H1 (cell line): ENCODE results near the gene PCDH9. TPM values are rescaled to one million over a fixed set of nuclear protein-coding genes. Genes with fewer than 3 reads are reported as not detected.

Source experiments
- CTCF ChIA-PET: fragments of 300-600 bp; sonication (Branson Sonifier 250); formaldehyde crosslinking; loops from one replicate; lab custom pipeline; 2021; ENCODE audit not compliant: partially characterized antibody; lab: Charles Lee
- POLR2A ChIA-PET: fragments of 300-600 bp; sonication (Branson Sonifier 250); formaldehyde crosslinking; loops from one replicate; lab custom pipeline; 2021; ENCODE audit warnings: inconsistent platforms; ENCODE audit not compliant: partially characterized antibody; lab: Charles Lee
- DNase-seq, 2 experiments: peaks; one replicate each; pipeline versions ENCODE4 v3.0.0 to v3.0.0-alpha.2; 2010 to 2022; ENCODE audit warnings: low spot score in 2 of 2, low read depth in 1 of 2, mixed read lengths in 1 of 2
- FAIRE-seq: peaks from 2 replicates; lab custom pipeline; 2011; peaks lifted over from hg19 to GRCh38; lab: Jason Lieb, UNC
- H2AFZ ChIP-seq: 2 replicates; pipeline ENCODE4 v1.8.1; 2012; ENCODE audit warnings: low read length, inconsistent platforms
- H2AK5ac ChIP-seq: 2 replicates; pipeline ENCODE4 v1.6.1; 2013; ENCODE audit warnings: low read depth, low read length
- H2BK120ac ChIP-seq: replicated peaks from 2 replicates; pipeline ENCODE3; 2013; ENCODE audit warnings: low read depth, low read length, inconsistent platforms
- H2BK12ac ChIP-seq: 2 replicates; pipeline ENCODE4 v1.6.1; 2013; ENCODE audit warnings: low read depth, low read length
- H2BK15ac ChIP-seq: 2 replicates; pipeline ENCODE4 v1.6.1; 2013; ENCODE audit warnings: low read length
- H2BK20ac ChIP-seq: 2 replicates; pipeline ENCODE4 v1.6.1; 2013; ENCODE audit warnings: low read length
- H2BK5ac ChIP-seq: 2 replicates; pipeline ENCODE4 v1.6.1; 2013; ENCODE audit warnings: low read depth, low read length
- H3K14ac ChIP-seq: 2 replicates; pipeline ENCODE4 v1.6.1; 2013; ENCODE audit warnings: inconsistent platforms; ENCODE audit not compliant: insufficient read length
- H3K18ac ChIP-seq: 2 replicates; pipeline ENCODE4 v1.6.1; 2013; ENCODE audit warnings: low read length; ENCODE audit errors: extremely low read depth
- H3K23ac ChIP-seq: 2 replicates; pipeline ENCODE4 v1.6.1; 2013; ENCODE audit warnings: inconsistent platforms; ENCODE audit not compliant: insufficient read length
- H3K23me2 ChIP-seq: 2 replicates; pipeline ENCODE4 v1.6.1; 2013; ENCODE audit warnings: low read depth, low read length
- H3K27ac ChIP-seq: 2 replicates; pipeline ENCODE4 v1.6.1; 2011; ENCODE audit warnings: low read depth, low read length, inconsistent platforms
- H3K27me3 ChIP-seq, 4 experiments: replicated peaks in 1 of 4; 1 replicate in 1 of 4; 2 replicates in 3 of 4; pipeline versions ENCODE4 v1.6.1 to v1.8.1; 2011 to 2013; ENCODE audit warnings: low read length in 3 of 4, mild to moderate bottlenecking in 3 of 4, inconsistent platforms in 2 of 4, mixed read lengths in 2 of 4, moderate library complexity in 1 of 4; ENCODE audit not compliant: control insufficient read depth in 3 of 4, insufficient read depth in 3 of 4; ENCODE audit errors: extremely low read depth in 1 of 4
- H3K36me3 ChIP-seq, 4 experiments: 2 replicates each; pipeline versions ENCODE4 v1.6.1 to v1.8.1; 2011 to 2013; ENCODE audit warnings: mild to moderate bottlenecking in 4 of 4, low read length in 3 of 4, moderate library complexity in 2 of 4, control low read depth in 1 of 4, inconsistent platforms in 1 of 4; ENCODE audit not compliant: insufficient read depth in 4 of 4, control insufficient read depth in 2 of 4
- H3K4ac ChIP-seq: replicated peaks from 2 replicates; pipeline ENCODE3; 2013; ENCODE audit warnings: low read length, low read depth, mixed read lengths, inconsistent platforms; ENCODE audit not compliant: insufficient read length
- H3K4me1 ChIP-seq, 4 experiments: replicated peaks in 1 of 4; 1 replicate in 1 of 4; 2 replicates in 3 of 4; pipeline versions ENCODE4 v1.6.1 to v1.8.1; 2011 to 2013; ENCODE audit warnings: low read length in 3 of 4, inconsistent platforms in 2 of 4, mixed read lengths in 1 of 4; ENCODE audit not compliant: insufficient read depth in 4 of 4, control insufficient read depth in 3 of 4
- H3K4me2 ChIP-seq, 2 experiments: 2 replicates each; pipeline versions ENCODE4 v1.6.1 to v1.8.1; 2011 to 2013; ENCODE audit warnings: low read depth in 2 of 2, low read length in 2 of 2, control low read depth in 1 of 2, inconsistent platforms in 1 of 2, mild to moderate bottlenecking in 1 of 2; ENCODE audit not compliant: insufficient read depth in 1 of 2
- H3K4me3 ChIP-seq, 4 experiments: fragments of 200-600, 300-600 bp in 1 of 4; sonication (generic), shearing (Covaris generic), sonication (Bioruptor Twin) in 1 of 4; 2 replicates each; pipeline versions ENCODE4 v1.5.1 to v1.8.1; 2011 to 2016; ENCODE audit warnings: low read length in 4 of 4, low read depth in 3 of 4, control low read depth in 2 of 4, inconsistent platforms in 2 of 4, mild to moderate bottlenecking in 2 of 4, mixed read lengths in 1 of 4, moderate library complexity in 1 of 4; ENCODE audit not compliant: insufficient read depth in 2 of 4; ENCODE audit errors: extremely low read depth in 1 of 4
- H3K56ac ChIP-seq: replicated peaks from 2 replicates; pipeline ENCODE3; 2013; ENCODE audit warnings: low read depth, mild to moderate bottlenecking, mixed read lengths, low read length, inconsistent platforms; ENCODE audit not compliant: insufficient read length
- H3K79me1 ChIP-seq: 2 replicates; pipeline ENCODE4 v1.6.1; 2013; ENCODE audit warnings: low read depth, low read length, control low read depth
- H3K79me2 ChIP-seq, 2 experiments: 2 replicates each; pipeline versions ENCODE4 v1.6.1 to v1.8.1; 2012 to 2013; ENCODE audit warnings: low read length in 2 of 2, mild to moderate bottlenecking in 2 of 2, inconsistent platforms in 1 of 2; ENCODE audit not compliant: insufficient read depth in 2 of 2, control insufficient read depth in 1 of 2
- H3K9ac ChIP-seq, 4 experiments: replicated peaks in 1 of 4; 1 replicate in 1 of 4; 2 replicates in 3 of 4; pipeline versions ENCODE4 v1.6.1 to v1.8.1; 2011 to 2013; ENCODE audit warnings: low read depth in 3 of 4, low read length in 3 of 4, control low read depth in 2 of 4, mild to moderate bottlenecking in 2 of 4, moderate library complexity in 2 of 4, inconsistent platforms in 1 of 4; ENCODE audit errors: extremely low read depth in 1 of 4
- H3K9me3 ChIP-seq, 2 experiments: 2 replicates each; pipeline versions ENCODE4 v1.6.1 to v1.8.1; 2012 to 2013; ENCODE audit warnings: mild to moderate bottlenecking in 2 of 2, moderate library complexity in 2 of 2, control low read depth in 1 of 2, inconsistent platforms in 1 of 2, low read depth in 1 of 2, low read length in 1 of 2, mixed read lengths in 1 of 2; ENCODE audit not compliant: insufficient read depth in 2 of 2
- H4K20me1 ChIP-seq, 2 experiments: replicated peaks in 1 of 2; 2 replicates each; pipeline versions ENCODE3 to v1.8.1; 2011 to 2013; ENCODE audit warnings: inconsistent platforms in 2 of 2, low read length in 2 of 2, mild to moderate bottlenecking in 1 of 2; ENCODE audit not compliant: insufficient read depth in 2 of 2, control insufficient read depth in 1 of 2
- H4K5ac ChIP-seq: 2 replicates; pipeline ENCODE4 v1.6.1; 2013; ENCODE audit warnings: low read length, low read depth, mixed read lengths, inconsistent platforms; ENCODE audit not compliant: insufficient read length
- H4K8ac ChIP-seq: 2 replicates; pipeline ENCODE4 v1.8.0; 2013; ENCODE audit warnings: mild to moderate bottlenecking, moderate library complexity, low read length, inconsistent platforms; ENCODE audit not compliant: insufficient read depth; ENCODE audit errors: extremely low read depth
- H4K91ac ChIP-seq: replicated peaks from 2 replicates; pipeline ENCODE3; 2013; ENCODE audit warnings: low read length, mixed read lengths, inconsistent platforms; ENCODE audit not compliant: insufficient read length
- CHD2 ChIP-seq: IDR thresholded peaks from 2 replicates; pipeline ENCODE4 v1.6.1; 2012; ENCODE audit warnings: low read length, improper control_type of control experiment
- CREB1 ChIP-seq: IDR thresholded peaks from 2 replicates; pipeline ENCODE4 v1.6.1; 2012; ENCODE audit warnings: inconsistent platforms
- EGR1 ChIP-seq: IDR thresholded peaks from 2 replicates; pipeline ENCODE4 v1.6.1; 2011; ENCODE audit warnings: low read depth, low read length, borderline replicate concordance
- GABPA ChIP-seq: IDR thresholded peaks from 2 replicates; pipeline ENCODE4 v1.6.1; 2011; ENCODE audit warnings: mild to moderate bottlenecking, low read length, moderate library complexity, borderline replicate concordance; ENCODE audit not compliant: insufficient read depth
- HDAC6 ChIP-seq: IDR thresholded peaks from one replicate; pipeline ENCODE4 v1.7.1; 2012; ENCODE audit warnings: low read depth, mild to moderate bottlenecking, inconsistent platforms, low read length, moderate library complexity
- KDM1A ChIP-seq: fragments of 200-600, 300-600 bp; sonication (generic); IDR thresholded peaks from 2 replicates; pipeline ENCODE4 v1.7.1; 2016; ENCODE audit warnings: mild to moderate bottlenecking, low read length, borderline replicate concordance
- NRF1 ChIP-seq: IDR thresholded peaks from 2 replicates; pipeline ENCODE4 v1.6.1; 2011; ENCODE audit warnings: mild to moderate bottlenecking, low read depth, low read length, improper control_type of control experiment
- POLR2A ChIP-seq, 2 experiments: IDR thresholded peaks; 1 replicate in 1 of 2; 2 replicates in 1 of 2; pipeline ENCODE4 v1.6.1; 2011; ENCODE audit warnings: low read depth in 2 of 2, low read length in 2 of 2, mild to moderate bottlenecking in 2 of 2; ENCODE audit errors: control extremely low read depth in 1 of 2
- POU5F1 ChIP-seq: IDR thresholded peaks from 2 replicates; pipeline ENCODE4 v1.6.1; 2011; ENCODE audit warnings: low read depth, mild to moderate bottlenecking, low read length, moderate library complexity
- RFX5 ChIP-seq: IDR thresholded peaks from 2 replicates; pipeline ENCODE4 v1.6.1; 2011; ENCODE audit warnings: low read depth, low read length, improper control_type of control experiment, borderline replicate concordance
- SP2 ChIP-seq: IDR thresholded peaks from 2 replicates; pipeline ENCODE4 v1.6.1; 2012; ENCODE audit warnings: mild to moderate bottlenecking, low read length, inconsistent platforms
- SP4 ChIP-seq: IDR thresholded peaks from 2 replicates; pipeline ENCODE4 v1.6.1; 2012; ENCODE audit warnings: low read length, inconsistent platforms
- SRF ChIP-seq: IDR thresholded peaks from 2 replicates; pipeline ENCODE4 v1.6.1; 2011; ENCODE audit warnings: mild to moderate bottlenecking, low read depth, low read length, moderate library complexity
- YY1 ChIP-seq: IDR thresholded peaks from 2 replicates; pipeline ENCODE4 v1.6.1; 2011; ENCODE audit warnings: low read depth, mild to moderate bottlenecking, low read length
- polyA plus RNA-seq, 7 experiments: library from polyadenylated mRNA; depleted of rRNA in 3 of 7; stranded (reverse) in 5 of 7; unstranded in 2 of 7; fragments of >200 nt in 5 of 7; fragments of 200-250 nt in 2 of 7; gene quantifications; 1 replicate in 5 of 7; 2 replicates in 1 of 7; 4 replicates in 1 of 7; pipeline versions ENCODE4 v1.2.1 to v1.2.3, GENCODE V29; 2011 to 2013; ENCODE audit warnings: missing spikeins in 2 of 7, mixed read lengths in 2 of 7
- total RNA-seq: library from RNA; stranded (reverse); fragmentation: NEBNext Ultra II Directional; extraction: Animal tissue kit (Norgen Biotek cat#: 25700); gene quantifications from 2 replicates; pipeline ENCODE4 v1.2.1, GENCODE V29; 2021
- TF ChIP-seq, protein P1 (sequence below), 3 experiments: IDR thresholded peaks; 1 replicate in 2 of 3; 2 replicates in 1 of 3; pipeline versions ENCODE4 v1.5.1 to v1.6.1; 2011; ENCODE audit warnings: low read length in 3 of 3, mild to moderate bottlenecking in 3 of 3, inconsistent platforms in 2 of 3, low read depth in 1 of 3, moderate library complexity in 1 of 3; ENCODE audit not compliant: insufficient read depth in 1 of 3; ENCODE audit errors: control extremely low read depth in 1 of 3

The PCDH9 gene
- total and polyA plus RNA-seq, 2 of the 8 experiments (the other 6 are each of a cell fraction or from before 2014, with no cell fraction given), result 0.12 to 0.60 TPM

- Histone ChIP-seq H2AFZ (no peak overlapping the region), H3K23me2 (no peaks in the 10 kb centered on the region), H3K14ac (no peak overlapping the region), H2BK5ac (no peak overlapping the region), H3K79me1 (no peaks in the 10 kb centered on the region), H3K9ac (no peak overlapping the region), H4K20me1 (no peaks in the 10 kb centered on the region), H3K27ac (no peak overlapping the region), H2BK120ac (no peak overlapping the region), H3K9me3 (no peaks in the 10 kb centered on the region), H3K4me1 (no peaks in the 10 kb centered on the region; a peak in 1 of 7 replicates), H3K79me2 (no peaks in the 10 kb centered on the region), H2BK20ac (no peak overlapping the region), H4K8ac (no peak overlapping the region), H2BK15ac (no peak overlapping the region), H3K18ac (no peak overlapping the region), H4K5ac (no peak overlapping the region), H3K4ac (no peak overlapping the region), H3K27me3 (no peaks in the 10 kb centered on the region), H3K56ac (no peak overlapping the region), H4K91ac (no peak overlapping the region), H3K36me3 (no peaks in the 10 kb centered on the region), H2BK12ac (no peak overlapping the region), H3K23ac (no peak overlapping the region), H3K4me3 (no peak overlapping the region), H3K4me2 (no peak overlapping the region), H2AK5ac (no peak overlapping the region)
- POLR2A ChIA-PET, result no interaction called here
- CTCF ChIA-PET, result interaction anchor here (0.6 kb wide), 1 partner anchor 309 kb away, joined by 3 read pairs; no protein-coding TSS in a partner anchor
- DNase-seq (no peak), FAIRE-seq (no peak)
- TF ChIP-seq EGR1 (no peak), KDM1A (no peak), SRF (no peak), CREB1 (no peak), GABPA (no peak), SP2 (no peak), POLR2A (IDR thresholded peaks at IDR 0.05; ENCODE audit: control extremely low read depth in 1 of 2, low read depth in 2 of 2, low read length in 2 of 2) (no peak), CHD2 (no peak), SP4 (no peak), YY1 (no peak), NRF1 (no peak), POU5F1 (no peak), HDAC6 (no peak), RFX5 (no peak)
- TF ChIP-seq, protein P1, sequence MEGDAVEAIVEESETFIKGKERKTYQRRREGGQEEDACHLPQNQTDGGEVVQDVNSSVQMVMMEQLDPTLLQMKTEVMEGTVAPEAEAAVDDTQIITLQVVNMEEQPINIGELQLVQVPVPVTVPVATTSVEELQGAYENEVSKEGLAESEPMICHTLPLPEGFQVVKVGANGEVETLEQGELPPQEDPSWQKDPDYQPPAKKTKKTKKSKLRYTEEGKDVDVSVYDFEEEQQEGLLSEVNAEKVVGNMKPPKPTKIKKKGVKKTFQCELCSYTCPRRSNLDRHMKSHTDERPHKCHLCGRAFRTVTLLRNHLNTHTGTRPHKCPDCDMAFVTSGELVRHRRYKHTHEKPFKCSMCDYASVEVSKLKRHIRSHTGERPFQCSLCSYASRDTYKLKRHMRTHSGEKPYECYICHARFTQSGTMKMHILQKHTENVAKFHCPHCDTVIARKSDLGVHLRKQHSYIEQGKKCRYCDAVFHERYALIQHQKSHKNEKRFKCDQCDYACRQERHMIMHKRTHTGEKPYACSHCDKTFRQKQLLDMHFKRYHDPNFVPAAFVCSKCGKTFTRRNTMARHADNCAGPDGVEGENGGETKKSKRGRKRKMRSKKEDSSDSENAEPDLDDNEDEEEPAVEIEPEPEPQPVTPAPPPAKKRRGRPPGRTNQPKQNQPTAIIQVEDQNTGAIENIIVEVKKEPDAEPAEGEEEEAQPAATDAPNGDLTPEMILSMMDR (IDR thresholded peaks at IDR 0.05; ENCODE audit: control extremely low read depth in 1 of 3, insufficient read depth in 1 of 3, low read depth in 1 of 3, low read length in 3 of 3), result no peak
Observed at GRCh38 chr13:67193979-67194378, 36.2 kb downstream of the PCDH9 start.
